Endothelial cell of umbilical vein (primary cell): ENCODE measurements around the gene CAPN12. TPM values are rescaled to one million over a fixed set of nuclear protein-coding genes. Genes with fewer than 3 reads are reported as not detected.

Experiments used
- BruUV-seq: library from RNA; stranded (reverse); fragments of 400-500 nt; replicated peaks from 2 replicates; lab custom pipeline; 2021; lab: Mats Ljungman, UMichigan
- CTCF ChIA-PET: fragments of 300-600, 350-600 bp; sonication (Branson Sonifier 250); formaldehyde crosslinking; loops from one replicate; lab custom pipeline; 2021; ENCODE audit warnings: antibody characterized with exemption, inconsistent platforms; lab: Charles Lee
- POLR2A ChIA-PET: fragments of 300-600, 350-600 bp; sonication (Branson Sonifier 250); formaldehyde crosslinking; loops from one replicate; lab custom pipeline; 2021; ENCODE audit warnings: antibody characterized with exemption, inconsistent platforms; lab: Charles Lee
- DNase-seq: peaks from one replicate; pipeline ENCODE4 v3.0.0-alpha.2; 2011; ENCODE audit warnings: low read depth, low spot score
- FAIRE-seq: peaks from 2 replicates; lab custom pipeline; 2011; peaks lifted over from hg19 to GRCh38; lab: Jason Lieb, UNC
- H2AFZ ChIP-seq: 2 replicates; pipeline ENCODE4 v1.6.0; 2012; ENCODE audit warnings: low read depth, low read length, control low read depth, inconsistent platforms
- H3K27ac ChIP-seq: 2 replicates; pipeline ENCODE4 v1.5.1; 2011; ENCODE audit warnings: low read depth, mild to moderate bottlenecking, control low read depth, low read length, moderate library complexity; ENCODE audit not compliant: insufficient read depth
- H3K27me3 ChIP-seq, 2 experiments: 2 replicates each; pipeline versions ENCODE4 v1.6.0 to v1.6.1; 2011; ENCODE audit warnings: low read length in 2 of 2, mixed read lengths in 1 of 2; ENCODE audit not compliant: control insufficient read depth in 2 of 2, insufficient read depth in 2 of 2
- H3K36me3 ChIP-seq, 2 experiments: 2 replicates in 1 of 2; 3 replicates in 1 of 2; pipeline ENCODE4 v1.5.1; 2011; ENCODE audit warnings: low read length in 2 of 2, mild to moderate bottlenecking in 1 of 2, moderate library complexity in 1 of 2; ENCODE audit not compliant: control insufficient read depth in 2 of 2, insufficient read depth in 2 of 2; ENCODE audit errors: extremely low read depth in 1 of 2
- H3K4me1 ChIP-seq: 3 replicates; pipeline ENCODE4 v1.5.1; 2011; ENCODE audit warnings: mild to moderate bottlenecking, low read length; ENCODE audit not compliant: control insufficient read depth, insufficient read depth; ENCODE audit errors: extremely low read depth
- H3K4me2 ChIP-seq: 2 replicates; pipeline ENCODE4 v1.6.1; 2011; ENCODE audit warnings: low read length, control low read depth, mixed read lengths; ENCODE audit not compliant: insufficient read depth
- H3K4me3 ChIP-seq, 3 experiments: fragments of 200-600 bp in 1 of 3; sonication (generic), shearing (Covaris generic) in 1 of 3; replicated peaks in 1 of 3; 2 replicates each; pipeline ENCODE4 v1.5.1; 2011 to 2016; ENCODE audit warnings: control low read depth in 3 of 3, low read length in 3 of 3, mild to moderate bottlenecking in 2 of 3, inconsistent platforms in 1 of 3, low read depth in 1 of 3, moderate library complexity in 1 of 3; ENCODE audit not compliant: insufficient read depth in 1 of 3
- H3K79me2 ChIP-seq: 2 replicates; pipeline ENCODE4 v1.6.0; 2012; ENCODE audit warnings: low read length, inconsistent platforms; ENCODE audit not compliant: control insufficient read depth, insufficient read depth
- H3K9ac ChIP-seq: replicated peaks from 2 replicates; pipeline ENCODE3; 2011; ENCODE audit warnings: low read length, control low read depth; ENCODE audit not compliant: insufficient read depth; ENCODE audit errors: extremely low read depth
- H3K9me1 ChIP-seq: replicated peaks from 3 replicates; pipeline ENCODE4 v1.6.0; 2011; ENCODE audit warnings: mild to moderate bottlenecking, low read length; ENCODE audit not compliant: control insufficient read depth, insufficient read depth; ENCODE audit errors: extremely low read depth
- H3K9me3 ChIP-seq: replicated peaks from 2 replicates; pipeline ENCODE4 v1.5.1; 2012; ENCODE audit warnings: low read length, inconsistent platforms; ENCODE audit not compliant: control insufficient read depth, insufficient read depth
- H4K20me1 ChIP-seq: replicated peaks from 2 replicates; pipeline ENCODE3; 2011; ENCODE audit warnings: mild to moderate bottlenecking, low read length; ENCODE audit not compliant: control insufficient read depth, insufficient read depth; ENCODE audit errors: extremely low read depth
- CTCF ChIP-seq, 2 donors: IDR thresholded peaks; 1 replicate in 1 of 2; 2 replicates in 1 of 2; pipeline ENCODE4 v1.5.1; 2011; ENCODE audit warnings: low read length in 2 of 2, mild to moderate bottlenecking in 2 of 2, moderate library complexity in 2 of 2, control low read depth in 1 of 2, inconsistent platforms in 1 of 2, low read depth in 1 of 2; ENCODE audit not compliant: insufficient read depth in 1 of 2; ENCODE audit errors: extremely low read depth in 1 of 2
- EZH2 ChIP-seq: IDR thresholded peaks from 2 replicates; pipeline ENCODE4 v1.6.1; 2012; ENCODE audit warnings: borderline replicate concordance, low read depth, mild to moderate bottlenecking, moderate library complexity, low read length, inconsistent platforms; ENCODE audit not compliant: severe bottlenecking
- FOS ChIP-seq: IDR thresholded peaks from 2 replicates; pipeline ENCODE4 v1.6.1; 2011; ENCODE audit warnings: mild to moderate bottlenecking, low read length, moderate library complexity, borderline replicate concordance; ENCODE audit not compliant: insufficient read depth
- GATA2 ChIP-seq: IDR thresholded peaks from 2 replicates; pipeline ENCODE4 v1.7.0; 2011; ENCODE audit warnings: low read depth, mild to moderate bottlenecking, moderate library complexity, mixed read lengths, low read length; ENCODE audit not compliant: insufficient read length, insufficient read depth
- JUN ChIP-seq: IDR thresholded peaks from 2 replicates; pipeline ENCODE4 v1.6.1; 2011; ENCODE audit warnings: borderline replicate concordance, low read depth; ENCODE audit not compliant: insufficient read length, insufficient read depth
- MAX ChIP-seq: IDR thresholded peaks from 2 replicates; pipeline ENCODE4 v1.6.1; 2011; ENCODE audit not compliant: insufficient read depth, insufficient read length
- MYC ChIP-seq: IDR thresholded peaks from one replicate; pipeline ENCODE4 v1.6.1; 2011; ENCODE audit warnings: mild to moderate bottlenecking, low read depth, low read length
- POLR2A ChIP-seq: IDR thresholded peaks from 2 replicates; pipeline ENCODE4 v1.6.1; 2012; ENCODE audit warnings: low read depth, mild to moderate bottlenecking, control low read depth, low read length
- POLR2AphosphoS5 ChIP-seq: IDR thresholded peaks from 2 replicates; pipeline ENCODE4 v1.6.1; 2012; ENCODE audit warnings: low read depth, mild to moderate bottlenecking, control low read depth, low read length, moderate library complexity; ENCODE audit not compliant: insufficient read depth
- dilution Hi-C: fragments of 300-500 bp; cut with MboI; formaldehyde crosslinking; loops from one replicate; pipeline ENCODE4 v1.15.0; 2019; ENCODE audit warnings: low sequenced_read_pairs; ENCODE audit not compliant: extremely low pct_ligation_motif_present
- intact Hi-C: fragments of 100-400 bp; cut with micrococcal nuclease; formaldehyde crosslinking; loops from one replicate; pipeline ENCODE4 v1.10.0; 2022
- polyA plus RNA-seq, 4 experiments: library from polyadenylated mRNA; depleted of rRNA in 3 of 4; stranded (reverse) in 3 of 4; unstranded in 1 of 4; fragments of >200 nt; gene quantifications; 2 replicates each; pipeline versions ENCODE4 v1.2.1 to v1.2.3, GENCODE V29; 2011 to 2012; ENCODE audit warnings: missing spikeins in 1 of 4
- total RNA-seq: library from RNA; stranded (reverse); gene quantifications from 2 replicates; pipeline ENCODE4 v1.2.3, GENCODE V29; 2021

The CAPN12 gene
- total and polyA plus RNA-seq, 2 donors (not counting 3 experiments of a cell fraction or from before 2014, with no cell fraction given): 0.35 TPM; not detected in 1

GRCh38 chr19:38731654-38732301 is 12.5 kb downstream of the CAPN12 start:
- DNase-seq (no peak), FAIRE-seq (no peak)
- intact Hi-C loops (no loop called here), dilution Hi-C loops (no loop called here)
- Histone ChIP-seq H3K4me3 (no peak overlapping the region), H3K79me2 (no peaks in the 10 kb centered on the region), H4K20me1 (no peaks in the 10 kb centered on the region), H3K4me1 (peaks cover 17% of the 10 kb centered on the region), H3K4me2 (no peak overlapping the region), H3K9ac (no peak overlapping the region), H3K27ac (no peak overlapping the region), H3K36me3 (peaks cover 12 to 28% of the 10 kb centered on the region in 2 experiments), H3K9me1 (no peaks in the 10 kb centered on the region), H3K27me3 (no peaks in the 10 kb centered on the region), H3K9me3 (no peaks in the 10 kb centered on the region), H2AFZ (no peak overlapping the region)
- BruUV-seq: no TSS peak
- ChIA-PET CTCF (no interaction called here), POLR2A (no interaction called here)
- TF ChIP-seq GATA2: no peak
- TF ChIP-seq EZH2: no peak
- no peak for TF ChIP-seq POLR2A
- TF ChIP-seq MYC: no peak
- no peak for TF ChIP-seq FOS
- TF ChIP-seq POLR2AphosphoS5: no peak
- no peak for TF ChIP-seq MAX
- TF ChIP-seq CTCF (IDR thresholded peaks at IDR 0.05; ENCODE audit: extremely low read depth in 1 of 2, insufficient read depth in 1 of 2, low read depth in 1 of 2, low read length in 2 of 2): no peak
- TF ChIP-seq JUN: no peak
